HepG2 (cell line): Measurements from ENCODE around the gene ATAD3C.

Experiments
- CHD2 ChIP-seq: IDR thresholded peaks from 2 replicates; pipeline ENCODE4 v1.6.1; 2011; ENCODE audit warnings: low read depth, low read length, improper control_type of control experiment
- CTCF ChIP-seq: sonication (generic); formaldehyde crosslinking; IDR thresholded peaks from 2 replicates; pipeline ENCODE4 v1.5.0; 2020; ENCODE audit warnings: mild to moderate bottlenecking, missing genetic modification reagents, moderate library complexity
- DPF2 ChIP-seq: sonication (generic); formaldehyde crosslinking; IDR thresholded peaks from 2 replicates; pipeline ENCODE4 v1.4.0; 2020; ENCODE audit warnings: mild to moderate bottlenecking, low read depth, missing genetic modification reagents, borderline replicate concordance
- ELF1 ChIP-seq: sonication (generic); formaldehyde crosslinking; IDR thresholded peaks from 2 replicates; pipeline ENCODE4 v1.4.0; 2020; ENCODE audit warnings: missing genetic modification reagents
- EZH2 ChIP-seq: conservative IDR thresholded peaks from 2 replicates; pipeline ENCODE4 v1.6.1; 2012; ENCODE audit warnings: mild to moderate bottlenecking, low read depth, low read length, moderate library complexity
- HDAC6 ChIP-seq: fragments of 200-600 bp; sonication (generic); IDR thresholded peaks from 2 replicates; pipeline ENCODE4 v1.7.0; 2017; ENCODE audit warnings: mild to moderate bottlenecking, antibody characterized with exemption, low read length, low read depth
- MED13 ChIP-seq: sonication (generic); formaldehyde crosslinking; IDR thresholded peaks from 2 replicates; pipeline ENCODE4 v1.5.0; 2020; ENCODE audit warnings: missing genetic modification reagents
- MYC ChIP-seq: sonication (generic); formaldehyde crosslinking; IDR thresholded peaks from 2 replicates; pipeline ENCODE4 v1.9.0; 2021; ENCODE audit warnings: missing genetic modification reagents, borderline replicate concordance
- NBN ChIP-seq: fragments of 450-650 bp; conservative IDR thresholded peaks from 2 replicates; pipeline ENCODE4 v1.6.1; 2017
- TEAD2 ChIP-seq: sonication (generic); formaldehyde crosslinking; IDR thresholded peaks from 2 replicates; pipeline ENCODE4 v1.9.0; 2021; ENCODE audit warnings: missing genetic modification reagents
- U2AF2 ChIP-seq: fragments of 200-400 bp; formaldehyde crosslinking; IDR thresholded peaks from 2 replicates; pipeline ENCODE4 v1.6.1; 2017; ENCODE audit warnings: low read depth, mild to moderate bottlenecking, low read length

GRCh38 chr1:1428174-1428573, 21.3 kb upstream of the ATAD3C start:
- TF ChIP-seq MYC = no peak
- no peak for TF ChIP-seq ELF1
- no peak for TF ChIP-seq HDAC6
- TF ChIP-seq CTCF (CRISPR knock-in tag) = no peak
- no peak for TF ChIP-seq MED13 (CRISPR knock-in tag)
- no peak for TF ChIP-seq EZH2
- TF ChIP-seq NBN = no peak
- no peak for TF ChIP-seq U2AF2
- TF ChIP-seq DPF2 (CRISPR knock-in tag) = no peak
- no peak for TF ChIP-seq TEAD2 (CRISPR knock-in tag)
- TF ChIP-seq CHD2 = no peak
